Cardiac fibroblast (primary cell): ENCODE data around the gene NINL.

ENCODE experiments used
- DNase-seq, 2 donors: peaks; one replicate each; pipeline versions ENCODE4 v3.0.0 to v3.0.0-alpha.2; 2010; ENCODE audit warnings: low read depth in 2 of 2
- H3K4me3 ChIP-seq, 2 donors: replicated peaks in 1 of 2; 1 replicate in 1 of 2; 2 replicates in 1 of 2; pipeline ENCODE4 v1.5.1; 2011; ENCODE audit warnings: low read depth in 2 of 2, low read length in 2 of 2, mild to moderate bottlenecking in 2 of 2, moderate library complexity in 1 of 2
- TF ChIP-seq, protein P1 (sequence below): IDR thresholded peaks from one replicate; pipeline ENCODE4 v1.5.1; 2011; ENCODE audit warnings: low read depth, mild to moderate bottlenecking, low read length, inconsistent platforms

Gene NINL

GRCh38 chr20:25468126-25469075, 116.9 kb downstream of the NINL start:
- no peak overlapping the region for H3K4me3 ChIP-seq
- no peak for DNase-seq
- TF ChIP-seq, protein P1, sequence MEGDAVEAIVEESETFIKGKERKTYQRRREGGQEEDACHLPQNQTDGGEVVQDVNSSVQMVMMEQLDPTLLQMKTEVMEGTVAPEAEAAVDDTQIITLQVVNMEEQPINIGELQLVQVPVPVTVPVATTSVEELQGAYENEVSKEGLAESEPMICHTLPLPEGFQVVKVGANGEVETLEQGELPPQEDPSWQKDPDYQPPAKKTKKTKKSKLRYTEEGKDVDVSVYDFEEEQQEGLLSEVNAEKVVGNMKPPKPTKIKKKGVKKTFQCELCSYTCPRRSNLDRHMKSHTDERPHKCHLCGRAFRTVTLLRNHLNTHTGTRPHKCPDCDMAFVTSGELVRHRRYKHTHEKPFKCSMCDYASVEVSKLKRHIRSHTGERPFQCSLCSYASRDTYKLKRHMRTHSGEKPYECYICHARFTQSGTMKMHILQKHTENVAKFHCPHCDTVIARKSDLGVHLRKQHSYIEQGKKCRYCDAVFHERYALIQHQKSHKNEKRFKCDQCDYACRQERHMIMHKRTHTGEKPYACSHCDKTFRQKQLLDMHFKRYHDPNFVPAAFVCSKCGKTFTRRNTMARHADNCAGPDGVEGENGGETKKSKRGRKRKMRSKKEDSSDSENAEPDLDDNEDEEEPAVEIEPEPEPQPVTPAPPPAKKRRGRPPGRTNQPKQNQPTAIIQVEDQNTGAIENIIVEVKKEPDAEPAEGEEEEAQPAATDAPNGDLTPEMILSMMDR = no peak

GRCh38 chr20:25467441-25467840, 117.9 kb downstream of the NINL start:
- DNase-seq = no peak

DNA sequence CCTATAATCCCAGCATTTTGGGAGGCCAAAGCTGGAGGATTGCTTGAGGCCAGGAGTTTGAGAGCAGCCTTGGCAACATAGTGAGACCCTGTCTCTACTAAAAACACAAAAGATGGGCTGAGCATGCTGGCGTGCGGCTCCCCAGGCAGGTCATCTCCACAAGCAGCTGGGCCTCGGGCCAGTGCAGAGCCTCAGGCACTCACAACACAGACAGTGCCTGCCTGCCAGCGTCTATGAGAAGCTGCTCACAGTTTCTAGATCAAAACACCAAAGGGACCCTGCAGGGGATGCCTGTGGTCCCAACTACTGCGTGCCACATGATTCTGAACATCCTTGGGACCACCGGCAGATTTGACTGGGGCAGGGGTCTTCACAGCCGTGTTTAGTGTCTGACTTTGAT, 118.5 kb downstream of the NINL start:
- TF ChIP-seq, protein P1 = no peak

More at GRCh38 chr20:25467441-25467840, 117.9 kb downstream of the NINL start:
- no peak overlapping the region for H3K4me3 ChIP-seq
- TF ChIP-seq, protein P1 = no peak

GRCh38 chr20:25465243-25466135, 119.8 kb downstream of the NINL start:
- TF ChIP-seq, protein P1 = no peak
- DNase-seq = no peak
- H3K4me3 ChIP-seq = no peak overlapping the region

More for the DNA sequence above, 118.5 kb downstream of the NINL start:
- H3K4me3 ChIP-seq = no peak overlapping the region
- DNase-seq = no peak

- TF ChIP-seq, protein P1 = no peak
- no peak for DNase-seq
- H3K4me3 ChIP-seq = no peak overlapping the region
Measured at GRCh38 chr20:25464501-25465242, 120.7 kb downstream of the NINL start.
